SK-N-SH (cell line): ENCODE data around the gene C8G. TPM values are rescaled to one million over a fixed set of nuclear protein-coding genes. Genes with fewer than 3 reads are reported as not detected.

Experiments
- CTCF ChIA-PET: fragments of 300-600, 350-600 bp; formaldehyde crosslinking; extraction: SDS; loops from one replicate; lab custom pipeline; 2021; lab: Yijun Ruan, JAX
- POLR2A ChIA-PET: fragments of 350-600 bp; sonication (Branson Sonifier 250); formaldehyde crosslinking; extraction: SDS; loops from one replicate; lab custom pipeline; 2020; ENCODE audit warnings: antibody characterized with exemption, inconsistent platforms; lab: Yijun Ruan, JAX
- DNase-seq: peaks from one replicate; pipeline ENCODE4 v3.0.0; 2012
- H2AFZ ChIP-seq: fragments of 200-600 bp; sonication (generic); 2 replicates; pipeline ENCODE4 v1.8.1; 2016; ENCODE audit warnings: antibody characterized with exemption, mild to moderate bottlenecking, low read depth
- H3F3A ChIP-seq: fragments of 200-600 bp; sonication (generic); replicated peaks from 2 replicates; pipeline ENCODE3; 2016; ENCODE audit warnings: antibody characterized with exemption, mild to moderate bottlenecking; ENCODE audit not compliant: insufficient read depth
- H3K27ac ChIP-seq, 2 experiments: fragments of 200-500 bp in 1 of 2; fragments of 200-600 bp in 1 of 2; sonication (Bioruptor generic) in 1 of 2; sonication (generic), shearing (Covaris generic) in 1 of 2; 2 replicates each; pipeline versions ENCODE4 v1.5.1 to v1.6.1; 2014 to 2016; ENCODE audit warnings: low read depth in 2 of 2, inconsistent platforms in 1 of 2, low read length in 1 of 2, mild to moderate bottlenecking in 1 of 2, mixed read lengths in 1 of 2
- H3K27me3 ChIP-seq: fragments of 200-600 bp; sonication (generic), shearing (Covaris generic); 2 replicates; pipeline ENCODE4 v1.6.1; 2016; ENCODE audit warnings: mixed run types; ENCODE audit not compliant: insufficient read depth
- H3K36me3 ChIP-seq, 2 experiments: fragments of 200-500 bp in 1 of 2; fragments of 200-600 bp in 1 of 2; sonication (Bioruptor generic) in 1 of 2; sonication (generic) in 1 of 2; replicated peaks in 1 of 2; 2 replicates each; pipeline versions ENCODE3 to v1.5.1; 2014 to 2016; ENCODE audit warnings: low read length in 1 of 2, mild to moderate bottlenecking in 1 of 2; ENCODE audit not compliant: insufficient read depth in 2 of 2, control insufficient read depth in 1 of 2
- H3K4me1 ChIP-seq, 2 experiments: fragments of 200-500 bp in 1 of 2; fragments of 200-600 bp in 1 of 2; sonication (Bioruptor generic) in 1 of 2; sonication (generic), shearing (Covaris generic) in 1 of 2; 2 replicates each; pipeline versions ENCODE4 v1.5.1 to v1.6.1; 2014 to 2016; ENCODE audit warnings: low read depth in 1 of 2, low read length in 1 of 2, mixed run types in 1 of 2; ENCODE audit not compliant: insufficient read depth in 2 of 2, control insufficient read depth in 1 of 2
- H3K4me2 ChIP-seq: fragments of 200-600 bp; sonication (generic), shearing (Covaris generic); 2 replicates; pipeline ENCODE4 v1.6.1; 2017; ENCODE audit warnings: mixed run types
- H3K4me3 ChIP-seq, 2 experiments: fragments of 200-500 bp in 1 of 2; fragments of 200-600 bp in 1 of 2; sonication (Bioruptor generic) in 1 of 2; sonication (generic), shearing (Covaris generic) in 1 of 2; 2 replicates each; pipeline versions ENCODE4 v1.5.1 to v1.8.1; 2014 to 2016; ENCODE audit warnings: low read depth in 2 of 2, inconsistent platforms in 1 of 2, low read length in 1 of 2, mild to moderate bottlenecking in 1 of 2, mixed read lengths in 1 of 2, moderate library complexity in 1 of 2
- H3K79me2 ChIP-seq: fragments of 200-600 bp; sonication (generic); 2 replicates; pipeline ENCODE4 v1.8.1; 2017; ENCODE audit warnings: mild to moderate bottlenecking; ENCODE audit not compliant: insufficient read depth
- H3K9ac ChIP-seq: fragments of 200-600 bp; sonication (generic); 2 replicates; pipeline ENCODE4 v1.6.1; 2017; ENCODE audit warnings: mixed run types
- H3K9me2 ChIP-seq: fragments of 200-600 bp; sonication (generic); 2 replicates; pipeline ENCODE4 v1.6.1; 2017; ENCODE audit warnings: mixed run types
- H3K9me3 ChIP-seq: fragments of 200-600 bp; sonication (generic); 2 replicates; pipeline ENCODE4 v1.6.1; 2017; ENCODE audit warnings: mixed run types, mild to moderate bottlenecking, moderate library complexity
- H4K20me1 ChIP-seq: fragments of 200-600 bp; sonication (generic); 2 replicates; pipeline ENCODE4 v1.6.1; 2017; ENCODE audit warnings: mild to moderate bottlenecking, mixed run types; ENCODE audit not compliant: insufficient read depth
- ELF1 ChIP-seq: IDR thresholded peaks from 2 replicates; pipeline ENCODE4 v1.4.0; 2012
- NRF1 ChIP-seq: IDR thresholded peaks from 2 replicates; pipeline ENCODE4 v1.6.1; 2012; ENCODE audit warnings: low read depth, mild to moderate bottlenecking, low read length
- TAF1 ChIP-seq: IDR thresholded peaks from 2 replicates; pipeline ENCODE4 v1.6.1; 2012; ENCODE audit warnings: low read depth, mild to moderate bottlenecking, low read length, moderate library complexity, borderline replicate concordance
- TEAD4 ChIP-seq: IDR thresholded peaks from 2 replicates; pipeline ENCODE4 v1.4.0; 2012; ENCODE audit warnings: mild to moderate bottlenecking, borderline replicate concordance; ENCODE audit not compliant: insufficient read depth
- YY1 ChIP-seq: IDR thresholded peaks from 2 replicates; pipeline ENCODE4 v1.4.0; 2012; ENCODE audit warnings: low read depth, mild to moderate bottlenecking
- WGBS: methylation state at CpG from one replicate; pipeline ENCODE4 v1.1.6; 2017; ENCODE audit warnings: low lambda C conversion rate; 5-methylcytosine and 5-hydroxymethylcytosine counted together
- polyA plus RNA-seq, 3 experiments: library from polyadenylated mRNA; depleted of rRNA; stranded (reverse); fragments of >200 nt; gene quantifications; 2 replicates each; pipeline ENCODE4 v1.2.3, GENCODE V29; 2012
- TF ChIP-seq, protein P1 (sequence below): IDR thresholded peaks from 2 replicates; pipeline ENCODE4; 2012
- TF ChIP-seq, protein P2 (sequence below): IDR thresholded peaks from 2 replicates; pipeline ENCODE4 v1.6.1; 2012; ENCODE audit warnings: mild to moderate bottlenecking, low read depth, low read length, moderate library complexity
- TF ChIP-seq, protein P3 (sequence below): fragments of 200-600 bp; sonication (generic); IDR thresholded peaks from 2 replicates; pipeline ENCODE4 v1.6.1; 2017; ENCODE audit warnings: antibody characterized with exemption, mild to moderate bottlenecking, moderate library complexity
- TF ChIP-seq, protein P4 (sequence below): IDR thresholded peaks from 2 replicates; pipeline ENCODE4 v1.4.0; 2012; ENCODE audit warnings: low read depth, borderline replicate concordance

The C8G gene
- polyA plus RNA-seq, 1 of the 3 experiments (the other 2 are of a cell fraction), result 0.28 TPM

DNA sequence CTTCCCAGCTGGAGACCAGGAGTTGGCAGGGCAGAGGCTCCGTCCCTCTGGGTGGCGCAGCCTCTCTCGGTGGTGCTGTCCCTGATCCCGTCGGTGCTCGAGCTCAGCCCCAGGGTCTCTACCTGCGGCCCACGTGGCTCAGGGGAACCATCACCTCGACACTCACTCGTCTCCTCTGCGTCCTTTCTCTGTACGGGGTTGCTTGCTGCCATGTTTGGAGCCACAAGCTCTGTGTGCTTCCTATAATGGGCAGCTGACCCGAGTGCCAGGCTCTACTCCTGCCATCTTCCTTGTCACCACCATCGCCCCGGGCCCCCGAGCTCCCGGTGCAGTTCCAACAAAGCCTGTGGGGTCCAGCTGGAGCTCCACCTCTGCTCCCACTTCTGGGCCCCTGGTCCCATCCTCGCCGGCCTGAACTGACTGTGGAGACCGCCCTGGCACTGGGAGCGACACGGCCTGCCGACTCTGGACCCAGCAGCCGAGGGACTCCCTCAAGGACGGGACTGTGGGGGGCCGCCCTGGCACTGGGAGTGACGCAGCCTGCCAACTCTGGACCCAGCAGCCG is 5.5 kb upstream of the C8G start:
- no peaks in the 10 kb centered on the region for H3K9me3 ChIP-seq
- peaks cover 28% of the 10 kb centered on the region for H3K79me2 ChIP-seq
- H3K9ac ChIP-seq, result no peak overlapping the region
- no peak overlapping the region for H2AFZ ChIP-seq
- peaks cover 15 to 38% of the 10 kb centered on the region in 2 experiments for H3K36me3 ChIP-seq
- ChIA-PET CTCF (interaction anchor here (1.0 to 1.8 kb wide), 3 partner anchors 9 to 97 kb away, joined by 3 to 5 read pairs (median 3); no protein-coding TSS in a partner anchor), POLR2A (no interaction called here)
- no peak overlapping the region for H3K4me3 ChIP-seq
- no peaks in the 10 kb centered on the region for H3K9me2 ChIP-seq
- peaks cover 13% of the 10 kb centered on the region for H4K20me1 ChIP-seq
- no peak overlapping the region for H3K27ac ChIP-seq
- H3K4me2 ChIP-seq, result no peak overlapping the region
- peaks cover 0 to 9% of the 10 kb centered on the region in 2 experiments; a peak in 1 of 4 replicates for H3K4me1 ChIP-seq
- DNase-seq, result no peak
- no peaks in the 10 kb centered on the region for H3K27me3 ChIP-seq
- 83% methylated on average over 17 of the region's 28 CpGs for WGBS
- TF ChIP-seq, protein P1, sequence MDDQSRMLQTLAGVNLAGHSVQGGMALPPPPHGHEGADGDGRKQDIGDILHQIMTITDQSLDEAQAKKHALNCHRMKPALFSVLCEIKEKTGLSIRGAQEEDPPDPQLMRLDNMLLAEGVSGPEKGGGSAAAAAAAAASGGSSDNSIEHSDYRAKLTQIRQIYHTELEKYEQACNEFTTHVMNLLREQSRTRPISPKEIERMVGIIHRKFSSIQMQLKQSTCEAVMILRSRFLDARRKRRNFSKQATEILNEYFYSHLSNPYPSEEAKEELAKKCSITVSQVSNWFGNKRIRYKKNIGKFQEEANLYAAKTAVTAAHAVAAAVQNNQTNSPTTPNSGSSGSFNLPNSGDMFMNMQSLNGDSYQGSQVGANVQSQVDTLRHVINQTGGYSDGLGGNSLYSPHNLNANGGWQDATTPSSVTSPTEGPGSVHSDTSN, result no peak
- no peak for TF ChIP-seq YY1
- H3F3A ChIP-seq, result peaks cover 14% of the 10 kb centered on the region

DNA sequence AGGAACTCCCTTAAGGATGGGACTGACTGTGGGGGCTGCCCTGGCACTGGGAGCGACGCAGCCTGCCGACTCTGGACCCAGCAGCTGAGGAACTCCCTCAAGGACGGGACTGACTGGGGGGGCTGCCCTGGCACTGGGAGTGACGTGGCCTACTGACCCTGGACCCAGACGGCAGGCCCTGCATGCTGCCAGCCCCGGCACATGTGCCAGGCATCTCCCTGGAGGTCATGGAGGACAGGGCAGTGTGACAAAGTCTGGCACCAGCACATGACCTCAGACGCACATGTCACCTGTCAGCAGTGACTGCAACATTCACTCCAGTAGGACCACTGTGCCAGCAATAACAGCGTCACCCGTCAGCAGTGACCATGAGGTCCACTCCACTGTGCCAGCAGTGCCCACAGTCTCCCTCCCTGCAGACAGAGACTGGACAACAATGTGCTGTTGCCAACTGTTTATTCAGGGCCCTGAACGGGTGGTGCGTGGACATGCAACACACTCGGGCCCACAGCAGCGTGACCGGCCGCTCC is 5.0 kb upstream of the C8G start:
- H2AFZ ChIP-seq, result no peak overlapping the region
- TF ChIP-seq, protein P1, result no peak
- TF ChIP-seq ELF1, result no peak
- no peak for TF ChIP-seq TAF1
- TF ChIP-seq TEAD4, result no peak
- TF ChIP-seq, all 33 proteins: peak for 0
- DNase-seq, result no peak
- peaks cover 13% of the 10 kb centered on the region for H4K20me1 ChIP-seq
- WGBS, result 93% methylated on average over 8 of the region's 16 CpGs
- H3K9me3 ChIP-seq, result no peaks in the 10 kb centered on the region
- H3K27ac ChIP-seq, result no peak overlapping the region
- peaks cover 28% of the 10 kb centered on the region for H3K79me2 ChIP-seq
- POLR2A ChIA-PET, result no interaction called here
- CTCF ChIA-PET, result interaction anchor here (1.2 kb wide), 1 partner anchor 19 kb away, joined by 3 read pairs; no protein-coding TSS in a partner anchor
- no peaks in the 10 kb centered on the region for H3K9me2 ChIP-seq
- no peaks in the 10 kb centered on the region for H3K27me3 ChIP-seq
- peaks cover 0 to 13% of the 10 kb centered on the region in 2 experiments; a peak in 1 of 4 replicates for H3K4me1 ChIP-seq
- H3K36me3 ChIP-seq, result peaks cover 10 to 38% of the 10 kb centered on the region in 2 experiments
- H3K4me2 ChIP-seq, result no peak overlapping the region
- H3K4me3 ChIP-seq, result no peak overlapping the region
- H3F3A ChIP-seq, result peaks cover 14% of the 10 kb centered on the region
- no peak overlapping the region for H3K9ac ChIP-seq

DNA sequence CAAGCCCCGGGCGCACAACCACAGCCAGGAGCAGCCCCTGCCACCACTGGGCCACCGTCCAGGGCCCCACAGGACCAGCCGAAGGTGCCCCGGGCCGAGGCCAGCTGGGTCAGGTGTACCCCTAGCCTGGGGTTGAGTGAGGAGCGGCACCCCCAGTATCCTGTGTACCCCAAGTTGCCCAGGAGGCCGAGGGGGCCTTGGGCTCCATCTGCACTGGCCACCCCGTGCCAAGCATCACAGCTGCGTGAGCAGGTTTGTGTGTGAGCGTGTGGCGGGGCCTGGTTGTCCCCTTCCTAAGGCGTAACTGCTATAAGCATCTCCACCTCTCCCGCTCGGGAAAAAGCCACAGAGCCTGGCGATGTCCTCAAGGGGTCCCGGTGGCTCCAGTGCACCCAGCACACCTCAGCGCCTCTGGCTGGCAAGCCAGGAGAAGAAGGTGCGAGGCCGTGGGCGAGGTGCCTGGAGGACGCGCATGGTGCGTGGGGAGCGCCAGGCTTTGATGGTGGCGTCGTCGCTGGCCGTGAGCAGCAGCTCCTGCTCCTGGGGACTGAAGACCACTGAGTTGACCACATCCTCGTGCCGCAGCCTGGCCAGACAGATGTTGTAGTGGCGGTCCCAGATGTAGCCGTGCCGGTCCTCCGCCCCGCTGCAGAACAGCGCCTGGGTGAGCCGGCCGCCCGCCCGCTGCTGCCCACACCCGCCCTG is 4.4 kb upstream of the C8G start:
- peaks cover 13% of the 10 kb centered on the region for H4K20me1 ChIP-seq
- no peak overlapping the region for H3K27ac ChIP-seq
- peaks cover 28% of the 10 kb centered on the region for H3K79me2 ChIP-seq
- no peaks in the 10 kb centered on the region for H3K9me2 ChIP-seq
- WGBS, result 97% methylated on average over 17 of the region's 42 CpGs
- H3K9me3 ChIP-seq, result no peaks in the 10 kb centered on the region
- peaks cover 0 to 13% of the 10 kb centered on the region in 2 experiments; a peak in 1 of 4 replicates for H3K4me1 ChIP-seq
- POLR2A ChIA-PET, result no interaction called here
- H2AFZ ChIP-seq, result no peak overlapping the region
- CTCF ChIA-PET, result interaction anchor here (1.5 kb wide), 1 partner anchor 13 kb away, joined by 4 read pairs; no protein-coding TSS in a partner anchor
- no peak overlapping the region for H3K4me3 ChIP-seq
- H3K4me2 ChIP-seq, result no peak overlapping the region
- H3K36me3 ChIP-seq, result peaks cover 10 to 38% of the 10 kb centered on the region in 2 experiments
- no peaks in the 10 kb centered on the region for H3K27me3 ChIP-seq
- DNase-seq, result no peak
- H3K9ac ChIP-seq, result no peak overlapping the region
- H3F3A ChIP-seq, result peaks cover 12% of the 10 kb centered on the region
- TF ChIP-seq, protein P2, sequence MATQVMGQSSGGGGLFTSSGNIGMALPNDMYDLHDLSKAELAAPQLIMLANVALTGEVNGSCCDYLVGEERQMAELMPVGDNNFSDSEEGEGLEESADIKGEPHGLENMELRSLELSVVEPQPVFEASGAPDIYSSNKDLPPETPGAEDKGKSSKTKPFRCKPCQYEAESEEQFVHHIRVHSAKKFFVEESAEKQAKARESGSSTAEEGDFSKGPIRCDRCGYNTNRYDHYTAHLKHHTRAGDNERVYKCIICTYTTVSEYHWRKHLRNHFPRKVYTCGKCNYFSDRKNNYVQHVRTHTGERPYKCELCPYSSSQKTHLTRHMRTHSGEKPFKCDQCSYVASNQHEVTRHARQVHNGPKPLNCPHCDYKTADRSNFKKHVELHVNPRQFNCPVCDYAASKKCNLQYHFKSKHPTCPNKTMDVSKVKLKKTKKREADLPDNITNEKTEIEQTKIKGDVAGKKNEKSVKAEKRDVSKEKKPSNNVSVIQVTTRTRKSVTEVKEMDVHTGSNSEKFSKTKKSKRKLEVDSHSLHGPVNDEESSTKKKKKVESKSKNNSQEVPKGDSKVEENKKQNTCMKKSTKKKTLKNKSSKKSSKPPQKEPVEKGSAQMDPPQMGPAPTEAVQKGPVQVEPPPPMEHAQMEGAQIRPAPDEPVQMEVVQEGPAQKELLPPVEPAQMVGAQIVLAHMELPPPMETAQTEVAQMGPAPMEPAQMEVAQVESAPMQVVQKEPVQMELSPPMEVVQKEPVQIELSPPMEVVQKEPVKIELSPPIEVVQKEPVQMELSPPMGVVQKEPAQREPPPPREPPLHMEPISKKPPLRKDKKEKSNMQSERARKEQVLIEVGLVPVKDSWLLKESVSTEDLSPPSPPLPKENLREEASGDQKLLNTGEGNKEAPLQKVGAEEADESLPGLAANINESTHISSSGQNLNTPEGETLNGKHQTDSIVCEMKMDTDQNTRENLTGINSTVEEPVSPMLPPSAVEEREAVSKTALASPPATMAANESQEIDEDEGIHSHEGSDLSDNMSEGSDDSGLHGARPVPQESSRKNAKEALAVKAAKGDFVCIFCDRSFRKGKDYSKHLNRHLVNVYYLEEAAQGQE, result no peak
- TF ChIP-seq, protein P3, sequence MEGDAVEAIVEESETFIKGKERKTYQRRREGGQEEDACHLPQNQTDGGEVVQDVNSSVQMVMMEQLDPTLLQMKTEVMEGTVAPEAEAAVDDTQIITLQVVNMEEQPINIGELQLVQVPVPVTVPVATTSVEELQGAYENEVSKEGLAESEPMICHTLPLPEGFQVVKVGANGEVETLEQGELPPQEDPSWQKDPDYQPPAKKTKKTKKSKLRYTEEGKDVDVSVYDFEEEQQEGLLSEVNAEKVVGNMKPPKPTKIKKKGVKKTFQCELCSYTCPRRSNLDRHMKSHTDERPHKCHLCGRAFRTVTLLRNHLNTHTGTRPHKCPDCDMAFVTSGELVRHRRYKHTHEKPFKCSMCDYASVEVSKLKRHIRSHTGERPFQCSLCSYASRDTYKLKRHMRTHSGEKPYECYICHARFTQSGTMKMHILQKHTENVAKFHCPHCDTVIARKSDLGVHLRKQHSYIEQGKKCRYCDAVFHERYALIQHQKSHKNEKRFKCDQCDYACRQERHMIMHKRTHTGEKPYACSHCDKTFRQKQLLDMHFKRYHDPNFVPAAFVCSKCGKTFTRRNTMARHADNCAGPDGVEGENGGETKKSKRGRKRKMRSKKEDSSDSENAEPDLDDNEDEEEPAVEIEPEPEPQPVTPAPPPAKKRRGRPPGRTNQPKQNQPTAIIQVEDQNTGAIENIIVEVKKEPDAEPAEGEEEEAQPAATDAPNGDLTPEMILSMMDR, result no peak
- TF ChIP-seq, protein P4, sequence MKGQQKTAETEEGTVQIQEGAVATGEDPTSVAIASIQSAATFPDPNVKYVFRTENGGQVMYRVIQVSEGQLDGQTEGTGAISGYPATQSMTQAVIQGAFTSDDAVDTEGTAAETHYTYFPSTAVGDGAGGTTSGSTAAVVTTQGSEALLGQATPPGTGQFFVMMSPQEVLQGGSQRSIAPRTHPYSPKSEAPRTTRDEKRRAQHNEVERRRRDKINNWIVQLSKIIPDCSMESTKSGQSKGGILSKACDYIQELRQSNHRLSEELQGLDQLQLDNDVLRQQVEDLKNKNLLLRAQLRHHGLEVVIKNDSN, result no peak
- TF ChIP-seq NRF1, result no peak
